Non-pigmented ciliary epithelial cell (primary cell): ENCODE results near the gene LIF.

Experiments used
- DNase-seq: peaks from one replicate; pipeline ENCODE4 v3.0.0-alpha.2; 2010; ENCODE audit warnings: low read depth

Gene LIF

DNA sequence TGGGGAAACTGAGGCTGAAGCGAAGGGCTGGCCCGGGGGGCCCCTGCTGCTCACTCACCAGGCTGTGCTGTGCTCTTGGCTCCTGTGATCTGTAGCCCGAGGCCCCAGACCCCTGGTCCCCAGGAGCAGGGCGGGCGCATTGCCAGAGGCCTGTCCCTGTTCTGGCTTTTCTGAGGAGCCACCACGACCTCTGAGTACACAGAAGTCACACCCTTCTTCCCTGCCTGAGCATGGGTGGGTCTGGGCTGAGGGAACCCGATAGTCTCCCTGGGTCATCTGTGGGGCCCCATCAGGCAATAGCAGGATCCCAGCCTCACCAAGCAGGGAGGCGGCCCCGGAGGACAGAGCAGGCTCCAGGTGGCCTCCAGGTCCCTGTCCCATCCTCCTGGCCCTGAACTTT is 37.6 kb upstream of the LIF start:
- no peak for DNase-seq

DNA sequence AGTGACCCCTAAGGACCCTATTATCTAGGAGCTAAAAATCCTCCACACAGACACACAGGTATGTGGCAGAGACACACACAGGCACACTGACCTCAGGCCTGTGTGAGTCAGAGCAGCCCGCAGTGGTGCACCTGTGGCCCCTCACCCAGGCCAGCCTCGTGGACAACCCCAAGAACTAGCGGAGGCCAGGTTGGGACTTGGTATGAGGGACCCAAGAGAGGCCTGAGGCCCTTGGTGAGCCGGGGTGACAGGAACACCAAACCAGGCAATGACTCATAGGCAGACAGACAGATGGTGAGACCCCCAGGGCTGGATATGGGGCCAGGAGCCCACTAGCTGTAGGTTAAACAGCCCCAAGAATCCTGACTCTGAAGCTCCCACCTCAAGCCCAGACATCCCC is 36.8 kb upstream of the LIF start:
- no peak for DNase-seq

DNA sequence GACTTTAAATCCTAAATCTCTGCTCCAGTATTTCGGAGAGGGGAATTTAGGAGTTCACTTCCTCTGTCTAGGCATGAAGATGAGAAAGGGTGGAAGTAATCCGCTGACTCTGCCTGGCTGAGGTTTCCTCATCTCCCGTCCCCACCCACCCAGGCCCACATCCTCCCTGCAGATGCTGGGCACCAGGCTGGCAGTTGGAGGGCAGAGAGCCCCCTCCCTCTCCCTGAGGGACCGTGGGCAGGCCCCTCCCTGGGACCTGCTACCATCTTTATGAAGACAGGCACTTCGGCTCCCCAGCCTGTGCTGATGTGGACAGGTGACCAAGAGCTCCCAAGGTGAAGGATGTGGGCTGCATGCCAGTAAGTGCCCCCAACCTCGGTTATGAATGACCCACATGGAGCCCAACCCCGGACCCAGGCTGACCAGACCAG is 36.1 kb upstream of the LIF start:
- no peak for DNase-seq

DNA sequence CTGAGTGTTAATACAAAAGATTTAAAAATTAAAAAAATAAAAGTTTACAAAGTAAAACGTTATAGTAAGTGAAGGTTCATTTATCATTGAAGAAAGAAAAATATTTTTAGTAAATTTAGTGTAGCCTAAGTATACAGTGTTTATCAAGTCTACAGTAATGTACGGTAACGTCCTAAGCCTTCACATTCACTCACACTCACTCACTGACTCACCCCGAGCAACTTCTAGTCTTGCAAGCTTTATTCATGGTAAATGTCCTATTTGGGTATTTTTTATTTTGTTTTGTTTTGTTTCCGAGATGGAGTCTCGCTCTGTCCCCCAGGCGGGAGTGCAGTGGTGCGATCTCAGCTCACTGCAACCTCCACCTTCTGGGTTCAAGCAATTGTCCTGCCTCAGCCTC is 33.9 kb upstream of the LIF start:
- DNase-seq: no peak

DNA sequence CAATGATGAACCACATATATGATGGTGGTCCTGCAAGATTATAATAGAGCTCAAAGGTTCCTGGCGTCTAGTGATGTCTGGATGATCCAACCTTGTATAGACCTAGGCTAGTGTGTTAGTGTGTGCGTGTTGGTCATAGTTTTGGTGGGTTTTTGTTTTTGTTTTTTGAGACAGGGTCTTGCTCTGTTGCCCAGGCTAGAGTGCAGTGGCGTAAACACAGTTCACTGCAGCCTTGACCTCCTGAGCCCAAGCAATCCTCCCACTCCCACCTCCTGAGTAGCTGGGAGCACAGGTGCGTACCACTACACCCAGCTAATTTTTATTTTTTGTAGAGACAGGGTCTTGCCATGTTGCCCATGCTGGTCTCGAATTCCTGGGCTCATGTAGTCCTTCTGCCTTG is 33.4 kb upstream of the LIF start:
- DNase-seq: no peak

DNA sequence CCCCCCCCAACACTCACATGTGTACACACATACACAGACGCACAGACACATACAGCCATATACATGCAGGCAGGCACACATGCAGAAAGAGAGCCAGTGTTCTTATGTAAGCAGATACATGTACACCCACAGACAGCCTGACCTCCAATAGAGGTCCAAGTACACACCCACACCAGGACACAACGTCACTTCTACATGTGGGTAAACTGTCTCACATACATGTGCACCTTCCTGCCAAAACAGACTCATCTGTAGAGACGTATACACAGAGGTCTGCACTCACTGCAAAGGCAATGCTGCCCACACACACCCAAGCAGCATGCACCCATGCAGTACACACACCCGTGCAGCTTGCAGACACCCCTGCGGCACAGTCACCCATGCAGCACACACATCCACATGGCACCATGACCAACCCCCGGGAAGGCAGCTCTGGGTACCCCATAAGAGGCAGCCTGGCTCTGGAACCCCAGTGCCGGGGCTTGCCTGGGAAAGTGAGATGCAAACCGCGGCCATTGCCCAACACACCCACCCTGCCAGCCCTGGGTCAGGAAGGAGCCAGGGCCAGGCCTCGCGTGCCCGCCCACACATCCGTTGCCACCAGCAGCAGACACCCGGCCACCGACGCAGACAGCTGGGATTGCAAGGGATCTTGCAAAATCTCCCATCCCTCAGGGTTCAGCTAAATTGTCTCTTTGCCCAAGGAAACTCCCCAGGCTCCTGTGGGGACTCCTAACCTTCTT is 32.7 kb upstream of the LIF start:
- DNase-seq: no peak

DNA sequence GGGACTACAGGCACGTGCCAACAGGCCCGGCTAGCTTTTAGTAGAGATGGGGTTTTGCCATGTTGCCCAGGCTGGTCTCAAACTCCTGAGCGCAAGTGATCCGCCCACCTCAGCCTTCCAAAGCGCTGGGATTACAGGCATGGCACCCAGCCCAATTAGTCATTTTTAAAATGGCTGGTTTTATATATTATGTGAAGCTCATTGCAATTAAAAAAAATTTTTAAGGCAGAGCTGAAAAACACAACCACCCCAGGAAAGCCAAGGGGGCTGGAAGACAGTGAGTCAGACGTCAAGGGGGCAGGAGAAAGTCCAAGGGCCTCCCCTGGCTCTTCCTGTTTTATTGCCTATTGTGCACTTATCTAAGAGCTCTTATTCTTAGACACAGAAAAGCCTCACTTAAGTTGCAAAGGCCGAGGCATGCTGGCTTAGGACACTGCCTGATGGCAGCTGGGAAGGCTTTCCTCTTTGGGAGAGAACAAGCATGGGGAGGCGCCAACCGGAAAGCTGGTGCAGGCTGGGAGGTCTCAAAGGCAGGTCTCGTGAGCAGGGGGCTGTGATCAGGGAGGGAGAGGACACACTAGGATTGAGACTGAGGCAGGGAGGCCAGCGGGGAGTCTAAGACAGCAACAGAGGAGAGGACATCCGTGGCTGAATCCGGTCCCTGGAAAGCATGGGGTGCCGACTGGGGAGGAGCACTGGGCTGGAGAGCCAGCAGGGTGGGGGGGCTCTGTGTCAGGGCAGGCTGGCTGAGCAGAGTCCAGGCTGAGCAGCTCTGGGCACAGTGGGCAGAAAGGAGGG is 31.2 kb upstream of the LIF start:
- no peak for DNase-seq

DNA sequence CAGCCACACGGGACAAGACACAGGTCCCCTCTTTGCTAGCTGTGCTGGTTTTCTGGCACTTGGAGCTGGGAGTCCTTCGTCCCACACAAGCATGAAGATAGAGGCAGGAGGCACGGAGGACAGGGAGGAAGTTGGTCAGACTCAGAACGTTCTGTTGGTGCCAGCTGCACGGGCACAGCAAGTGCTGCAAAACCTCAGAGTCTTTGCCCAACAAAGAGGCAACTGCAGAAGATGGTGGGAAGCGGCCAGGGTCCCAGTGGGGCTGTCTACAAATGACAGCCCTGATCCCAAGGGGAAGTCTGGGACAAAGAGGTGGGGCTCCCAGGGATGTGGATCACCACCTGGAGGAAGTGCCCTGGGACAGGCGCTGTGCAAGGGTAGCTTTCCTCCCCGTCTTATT is 29.5 kb upstream of the LIF start:
- DNase-seq: no peak

DNA sequence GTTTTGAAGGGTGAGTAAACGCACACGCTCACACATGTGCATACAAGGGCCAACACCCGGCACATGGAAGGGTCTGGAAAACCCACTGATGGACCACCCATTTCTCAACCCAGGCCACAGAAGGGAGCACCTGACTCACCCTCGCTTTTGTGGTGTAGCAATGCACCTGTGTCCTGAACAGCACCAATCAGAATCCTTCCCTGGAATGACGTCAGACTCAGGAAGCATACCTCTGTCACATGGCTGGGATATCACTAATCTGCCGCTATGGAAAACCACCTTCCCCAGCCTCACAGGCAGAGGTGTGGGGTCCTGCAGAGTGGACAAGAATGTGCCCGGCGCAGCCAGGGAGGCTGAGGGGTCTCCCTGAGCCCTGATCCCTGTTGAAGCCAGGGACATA is 29.1 kb upstream of the LIF start:
- DNase-seq: no peak

DNA sequence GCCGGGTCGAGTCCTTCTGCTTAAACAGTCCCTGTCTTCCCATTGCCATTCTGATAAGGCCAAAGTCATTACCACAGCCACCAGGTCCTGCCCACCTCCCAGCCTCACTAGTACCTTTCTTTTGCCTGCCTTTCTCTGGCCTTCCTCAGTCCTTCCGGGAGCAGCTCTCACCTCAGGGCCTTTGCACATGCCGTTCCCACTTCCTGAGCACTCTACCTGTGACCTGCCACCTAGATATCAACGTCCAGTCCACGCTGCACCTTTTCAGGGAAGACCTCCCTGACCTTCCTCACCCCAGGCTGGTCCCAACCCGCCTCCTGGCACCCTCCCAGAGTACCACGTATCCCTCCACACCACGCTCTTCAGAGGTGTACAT is 27.9 kb upstream of the LIF start:
- no peak for DNase-seq

DNA sequence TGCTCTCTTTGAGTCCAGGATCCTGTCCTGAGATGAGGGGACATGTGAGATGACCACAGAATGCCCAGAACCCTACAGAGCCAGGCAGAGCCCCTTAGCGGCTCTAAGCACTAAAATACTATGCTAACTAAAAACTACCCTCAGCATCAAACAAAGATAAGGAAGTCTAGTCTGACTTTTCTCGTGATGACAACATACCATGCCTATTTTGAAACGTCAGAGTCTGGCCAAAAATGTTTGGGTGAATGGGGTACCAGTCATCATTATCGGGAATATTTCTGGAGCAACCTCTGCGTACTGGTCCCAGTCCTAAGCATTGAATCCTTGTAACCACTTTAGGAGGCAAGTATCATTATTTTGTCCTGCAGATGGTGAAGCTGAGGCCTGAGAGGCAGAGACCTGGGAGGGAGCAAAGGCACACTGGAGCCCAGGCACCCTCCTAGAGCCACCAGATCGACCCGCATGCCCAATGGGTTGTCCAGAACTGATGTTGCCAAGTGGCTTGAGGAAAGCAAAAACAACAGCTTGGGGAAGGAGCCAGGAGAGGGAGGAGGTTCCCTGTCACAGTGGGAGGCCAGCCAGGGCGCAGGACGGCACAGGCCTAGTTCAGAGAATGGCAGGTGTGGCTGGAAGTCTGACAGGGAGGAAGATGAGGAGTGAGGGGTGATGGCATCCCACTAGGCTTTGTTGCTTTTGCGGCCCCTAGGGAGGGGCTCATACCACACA is 27.3 kb upstream of the LIF start:
- no peak for DNase-seq

DNA sequence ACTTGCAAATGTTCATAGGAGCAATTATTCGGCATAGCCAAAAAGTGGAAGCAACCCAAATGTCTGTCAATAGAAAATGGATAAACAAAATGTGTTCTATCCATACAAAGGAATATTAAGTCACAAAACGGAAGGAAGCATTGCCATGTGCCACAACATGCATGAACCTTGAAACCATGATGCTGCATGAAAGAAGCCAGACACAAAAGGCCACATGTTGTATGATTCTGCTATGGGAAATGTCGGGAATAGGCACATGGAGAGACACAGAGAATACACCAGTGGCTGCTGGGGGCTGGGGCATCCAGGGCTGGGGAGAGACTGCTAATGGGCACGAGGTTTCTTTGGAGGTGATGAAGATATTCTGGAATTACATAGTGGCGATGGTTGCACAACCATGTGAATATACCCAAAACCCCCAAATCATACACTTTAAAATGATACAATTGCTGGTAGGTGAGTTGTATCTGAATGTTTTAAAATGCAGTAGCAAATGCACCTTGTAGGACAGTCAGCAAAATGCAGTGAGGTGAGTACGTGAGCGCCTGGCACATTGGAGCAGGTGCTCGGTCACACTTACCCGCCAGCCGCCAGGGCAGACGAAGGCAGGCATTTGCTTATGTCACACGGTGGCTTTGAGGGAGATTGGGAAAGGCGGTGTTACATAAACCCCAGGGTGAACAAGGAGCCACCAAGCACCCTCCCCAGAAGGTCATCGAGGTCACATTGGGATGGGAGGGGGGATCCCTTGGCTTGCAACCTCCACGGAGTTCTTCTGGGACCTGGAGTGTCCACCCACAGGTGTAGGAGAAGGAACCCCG is 26.4 kb upstream of the LIF start:
- no peak for DNase-seq

DNA sequence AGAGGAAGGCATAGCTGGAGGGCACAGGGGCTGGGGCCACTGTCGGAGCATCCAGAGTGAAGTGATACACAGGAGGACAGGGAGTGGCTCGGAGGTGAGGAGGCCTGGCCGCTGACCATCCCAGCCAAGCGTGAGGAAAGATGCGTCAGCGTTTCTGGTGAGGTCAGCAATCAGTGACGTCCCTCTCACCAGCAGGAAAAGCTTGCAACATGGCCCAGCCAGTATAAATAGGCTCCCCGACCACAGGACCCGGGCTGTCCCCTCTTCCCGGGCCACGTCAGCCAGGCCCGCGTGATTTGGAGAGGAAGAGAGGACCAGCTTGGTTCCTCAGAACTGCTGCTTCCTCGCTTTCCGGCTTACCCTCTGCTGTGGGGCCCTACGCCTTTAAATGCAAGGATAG is 24.3 kb upstream of the LIF start:
- no peak for DNase-seq

DNA sequence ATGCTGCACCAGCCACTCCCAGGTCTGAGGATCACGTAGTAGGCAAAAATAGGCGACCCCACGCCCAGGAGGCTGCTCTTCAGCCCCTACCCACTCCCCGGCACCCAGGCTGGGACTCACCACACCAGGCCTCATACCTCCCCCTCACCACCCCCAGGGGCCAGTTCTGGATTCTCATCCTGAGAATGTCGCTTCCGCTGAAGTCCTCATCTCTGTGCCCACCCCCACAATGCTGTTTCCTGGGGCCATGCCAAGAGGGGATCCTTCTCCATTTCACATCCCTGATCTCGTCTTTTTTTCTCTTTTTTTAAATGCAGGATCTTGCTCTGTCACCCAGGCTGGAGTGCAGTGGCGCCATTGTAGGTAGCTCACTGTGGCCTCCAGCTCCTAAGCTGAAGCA is 21.8 kb upstream of the LIF start:
- no peak for DNase-seq

DNA sequence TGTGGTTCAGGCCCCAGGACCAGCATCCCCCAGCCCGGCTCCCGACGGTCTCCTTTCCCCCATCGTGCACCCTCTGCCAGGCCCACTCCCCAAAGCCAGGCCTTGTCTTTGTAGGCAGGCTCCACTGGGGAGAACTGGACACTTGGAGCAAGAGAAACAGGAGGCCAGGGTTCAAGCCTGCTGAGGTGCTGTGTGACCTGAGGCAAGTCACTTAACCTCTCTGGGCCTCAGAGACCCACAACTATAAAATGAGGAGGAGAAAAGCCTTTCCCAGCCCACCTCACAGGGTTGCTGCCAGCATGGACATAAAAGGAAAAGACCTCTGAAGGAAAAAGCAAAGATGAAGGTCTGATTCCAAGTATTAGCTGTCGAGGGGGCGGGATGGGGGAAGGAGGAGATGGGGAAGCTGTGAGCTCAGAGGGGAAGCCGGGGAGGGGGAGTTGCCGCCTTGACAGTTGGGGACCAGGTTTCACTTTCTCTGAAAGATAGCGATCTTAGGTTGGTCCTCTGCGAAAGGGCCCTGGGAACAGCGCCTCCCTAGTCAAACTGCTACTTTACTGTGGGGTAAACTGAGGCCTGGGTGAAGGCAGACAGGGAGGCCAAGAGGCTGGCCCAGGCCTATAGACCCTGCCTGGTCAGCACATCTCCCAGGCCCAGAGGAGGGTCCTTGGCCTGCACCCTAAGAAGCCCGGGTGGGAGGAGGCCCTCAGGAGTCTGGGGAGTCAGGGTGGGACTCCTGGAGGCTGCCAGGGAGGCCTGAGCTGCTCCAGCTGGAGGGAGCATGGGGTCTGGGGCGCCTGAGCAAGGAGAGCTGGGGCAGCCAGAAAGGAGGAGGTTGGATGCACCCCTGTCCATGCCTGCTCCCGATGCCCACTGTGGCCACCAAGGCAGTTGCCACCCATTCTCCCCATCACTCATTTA is 21.1 kb upstream of the LIF start:
- DNase-seq: no peak

DNA sequence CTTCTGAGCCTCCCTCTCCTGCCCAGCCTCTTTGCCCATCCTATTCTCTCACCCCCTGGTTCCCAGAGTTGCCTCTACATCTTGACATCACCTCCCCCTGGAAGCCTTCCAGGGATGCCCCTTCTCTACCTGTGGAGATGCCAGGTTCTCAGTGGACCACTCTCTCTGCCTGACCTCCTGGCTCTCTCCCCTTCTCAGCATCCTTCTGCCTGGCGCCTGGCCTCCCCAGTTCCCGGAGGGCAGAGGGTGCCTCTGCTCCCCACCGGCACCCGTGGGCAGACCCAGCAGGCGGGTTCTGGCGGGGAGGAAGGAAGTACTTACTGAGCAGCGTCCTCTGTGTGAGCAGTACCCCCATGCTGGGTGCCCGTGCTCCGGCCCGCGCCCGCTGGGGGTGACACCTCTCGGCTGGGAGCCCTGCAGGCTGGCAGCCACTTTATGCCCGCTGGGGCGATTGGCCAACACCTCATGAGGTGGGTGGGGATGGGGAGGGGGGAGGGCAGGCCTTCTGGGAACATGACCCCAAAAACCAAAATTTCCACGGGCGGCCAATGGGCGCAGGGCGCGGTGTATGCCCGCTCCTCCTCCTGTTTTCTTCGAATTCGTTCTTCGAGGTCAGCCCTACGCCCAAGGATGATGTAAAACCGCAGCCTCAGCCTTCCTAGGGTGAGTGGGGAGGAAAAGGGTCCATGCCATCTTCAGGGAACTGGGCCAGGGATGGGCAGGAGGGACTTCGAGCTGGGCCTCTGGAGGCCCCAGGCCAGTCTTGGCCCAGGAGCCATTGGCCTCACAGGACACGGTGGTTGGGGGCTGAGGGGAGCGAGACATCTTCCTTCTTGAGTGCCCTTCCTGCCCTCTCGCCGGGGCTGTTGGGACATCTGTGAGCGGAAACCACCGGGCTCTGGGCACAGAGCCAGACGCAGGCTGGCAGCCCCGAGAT is 20.2 kb upstream of the LIF start, which contains the start of gene OSM:
Gene OSM, minus strand, starts transcription at position 407 of the 937 bp plus-strand sequence. Its CDS starts 52 bp downstream, at position 355.
- DNase-seq: no peak

DNA sequence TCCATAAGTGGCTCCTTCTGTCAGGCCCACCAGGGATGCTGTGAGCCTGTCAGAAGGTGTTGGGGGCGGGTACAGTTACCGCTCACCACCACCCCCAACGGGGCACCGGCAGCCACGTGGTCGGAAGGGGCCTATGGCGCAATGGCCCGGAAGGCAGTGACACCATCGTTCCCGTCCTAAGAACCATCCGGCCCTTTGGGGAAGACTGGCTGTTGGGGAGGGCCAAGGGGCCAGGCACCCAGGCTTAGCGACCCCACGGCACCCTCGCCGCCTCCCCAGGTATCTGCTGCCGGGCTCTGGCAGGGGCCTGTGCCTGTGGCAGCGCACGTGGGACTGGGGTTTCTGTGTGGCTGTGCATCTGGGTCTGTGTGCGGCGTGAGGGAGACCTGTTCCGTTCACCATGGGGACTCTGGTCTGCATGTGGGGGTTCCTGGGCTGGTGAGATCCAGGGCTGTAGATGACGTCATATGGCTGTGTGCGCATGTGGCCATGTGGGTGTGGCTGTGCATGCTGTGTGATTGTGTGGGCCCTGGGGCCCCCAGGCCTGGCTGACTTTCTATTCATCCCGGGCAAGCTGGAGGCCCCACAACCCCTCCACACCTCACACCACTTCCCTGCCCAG is 19.4 kb upstream of the LIF start:
- no peak for DNase-seq

DNA sequence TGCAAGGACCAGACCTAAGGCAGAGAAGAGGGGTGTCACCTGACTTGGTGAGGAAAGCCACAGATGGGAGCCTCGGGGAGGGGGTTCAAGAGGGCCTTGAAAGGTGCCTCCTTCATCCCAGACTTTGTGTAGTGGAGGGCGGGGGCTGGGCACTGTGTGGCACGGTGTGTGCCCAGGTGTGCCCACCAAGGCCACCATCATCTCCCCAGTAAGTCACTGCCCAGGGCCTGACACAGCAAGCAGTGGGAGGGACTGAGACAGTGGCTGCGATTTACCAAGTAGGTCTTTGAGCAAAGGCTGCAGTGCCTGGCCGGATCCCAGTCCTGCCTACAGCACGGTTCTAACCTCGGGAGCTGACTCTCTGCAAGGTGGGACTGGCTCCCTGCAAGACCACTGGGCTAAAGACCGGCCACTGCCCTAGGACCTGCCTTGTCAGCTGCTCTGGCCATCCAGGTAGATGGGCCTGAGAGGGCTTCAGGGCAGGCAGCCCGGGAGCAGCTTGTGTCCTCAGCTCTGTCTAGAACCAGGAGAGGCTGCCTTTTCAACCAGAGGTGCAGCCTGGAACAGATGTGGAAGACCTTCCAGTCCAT is 18.7 kb upstream of the LIF start:
- no peak for DNase-seq

DNA sequence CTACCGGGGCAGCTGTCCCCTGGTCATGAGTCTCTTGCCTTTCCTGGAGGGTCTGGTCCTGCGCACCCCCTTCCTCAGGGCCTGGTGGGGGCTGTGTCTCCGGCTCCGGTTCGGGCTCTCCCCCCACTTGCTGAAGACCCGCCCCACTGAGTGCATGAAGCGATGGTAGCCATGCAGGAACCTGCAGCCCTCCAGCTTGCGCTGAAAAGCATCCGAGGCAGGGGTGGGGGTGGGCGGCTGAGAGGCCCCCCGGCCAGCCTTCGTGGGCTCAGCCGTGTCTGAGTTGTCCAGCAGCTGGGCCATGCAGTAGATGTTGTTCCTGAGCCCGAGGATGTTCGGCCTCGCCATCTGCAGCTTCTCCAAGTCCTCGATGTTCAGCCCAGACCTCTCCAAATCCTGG is 17.3 kb upstream of the LIF start:
- no peak for DNase-seq
